Hematopoietic multipotent progenitor cell treated with erythropoietin and hydrocortisone succinate and interleukin-3 and kit ligand, for 4 days (in vitro differentiated cells): Measurements from ENCODE around the gene PTPRM.

Source experiments
- DNase-seq: peaks from one replicate; pipeline ENCODE4 v3.0.0-alpha.2; 2015

The PTPRM gene

DNA sequence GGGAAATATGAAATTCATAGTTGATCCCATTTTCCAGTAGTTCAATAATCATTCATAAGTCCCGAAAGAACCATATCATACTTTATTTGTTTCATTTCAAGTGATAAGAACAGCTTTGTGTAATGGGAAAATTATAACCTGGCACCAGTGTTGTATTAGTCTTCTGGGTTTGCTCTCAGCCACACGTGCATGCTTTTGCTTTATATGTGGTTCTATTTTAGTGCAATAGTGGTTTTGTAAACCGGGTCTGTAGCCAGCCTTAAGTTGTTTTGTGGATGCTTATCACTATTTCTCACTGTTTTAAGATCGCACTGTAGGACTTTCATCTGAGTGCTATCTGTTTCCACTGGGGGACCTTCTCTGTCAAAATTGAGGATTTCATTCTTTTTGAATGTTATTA, 203.8 kb downstream of the PTPRM start:
- DNase-seq: no peak

DNA sequence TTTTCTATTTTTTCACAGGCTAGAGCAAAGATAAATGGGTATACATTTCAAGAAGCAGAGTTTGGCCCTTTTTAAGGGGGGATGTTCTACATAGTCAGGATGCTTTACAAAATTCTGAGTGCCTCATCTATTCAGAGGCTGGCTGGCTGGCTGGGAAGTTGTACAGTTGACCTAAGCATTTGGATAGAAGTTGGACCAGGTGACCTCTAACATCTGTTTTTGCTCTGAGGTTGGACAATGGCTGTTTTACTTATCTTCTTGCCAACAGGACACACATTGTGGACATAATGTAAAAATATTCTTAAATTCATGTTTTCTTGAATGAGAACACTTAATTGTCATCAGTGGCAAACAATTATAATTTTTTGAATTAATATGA, 205.4 kb downstream of the PTPRM start:
- DNase-seq: no peak

- no peak for DNase-seq
Observed at GRCh38 chr18:7772951-7773350, 205.8 kb downstream of the PTPRM start.

DNA sequence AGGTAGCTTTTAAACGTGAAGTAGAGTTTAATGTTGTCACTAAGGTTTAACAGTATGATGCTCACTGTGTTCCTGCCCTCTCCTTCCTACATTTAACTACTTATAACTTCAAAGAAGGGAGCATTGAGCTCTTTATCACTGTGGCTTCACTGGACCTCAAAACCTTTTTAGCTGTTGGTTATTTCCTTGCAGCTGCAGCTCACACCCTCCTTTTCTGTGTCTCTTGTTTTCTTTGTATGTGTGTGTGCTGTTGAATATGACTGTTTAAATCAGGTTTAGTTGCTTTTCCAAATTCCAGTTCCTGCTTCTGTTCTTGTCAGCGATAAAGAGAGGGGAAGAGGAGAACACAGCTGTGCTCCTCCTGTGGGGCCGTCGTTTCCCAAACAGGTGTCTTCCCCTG, 208.0 kb downstream of the PTPRM start:
- no peak for DNase-seq

DNA sequence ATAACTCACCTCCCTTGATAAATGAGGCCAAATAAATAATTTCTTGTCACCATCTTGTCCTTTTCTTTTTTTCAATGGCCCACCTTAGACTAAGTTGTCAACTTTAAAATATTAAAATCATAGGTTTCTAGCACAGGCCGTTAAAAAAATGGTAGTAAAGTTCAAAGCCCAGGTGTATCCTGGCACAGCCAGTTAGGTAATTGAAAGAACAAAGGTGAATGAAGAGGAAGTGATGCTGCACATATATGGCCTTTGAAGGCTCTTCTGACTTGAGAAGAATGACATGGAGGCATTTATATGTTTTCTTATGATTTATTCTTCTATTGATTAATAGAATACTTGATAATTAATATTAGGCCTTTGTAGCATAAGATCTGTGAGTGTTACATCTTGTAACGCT, 208.7 kb downstream of the PTPRM start:
- DNase-seq: no peak

GRCh38 chr18:7778181-7778580, 211.1 kb downstream of the PTPRM start:
- DNase-seq: peak; percentile 12

- no peak for DNase-seq
Observed at GRCh38 chr18:7779211-7779610, 212.1 kb downstream of the PTPRM start.

DNA sequence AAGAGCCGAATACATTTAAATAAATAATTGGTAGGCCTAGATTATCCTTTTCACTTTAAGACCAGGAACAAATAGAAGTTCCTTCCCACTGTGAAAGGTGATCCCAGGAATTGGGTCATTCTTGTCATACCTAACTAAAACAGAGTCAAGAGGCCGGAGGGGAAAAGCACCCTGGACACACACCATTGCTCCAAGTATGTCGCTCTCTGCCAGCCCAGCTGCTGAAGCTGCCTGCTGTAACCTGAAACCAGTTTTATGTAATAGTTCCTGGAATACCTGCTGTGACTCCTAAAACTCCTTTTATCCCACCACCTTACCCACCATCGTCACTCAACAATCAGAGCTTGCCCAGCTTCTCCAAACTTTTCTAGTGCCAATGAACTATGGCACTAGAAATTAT, 217.1 kb downstream of the PTPRM start:
- DNase-seq: no peak

DNA sequence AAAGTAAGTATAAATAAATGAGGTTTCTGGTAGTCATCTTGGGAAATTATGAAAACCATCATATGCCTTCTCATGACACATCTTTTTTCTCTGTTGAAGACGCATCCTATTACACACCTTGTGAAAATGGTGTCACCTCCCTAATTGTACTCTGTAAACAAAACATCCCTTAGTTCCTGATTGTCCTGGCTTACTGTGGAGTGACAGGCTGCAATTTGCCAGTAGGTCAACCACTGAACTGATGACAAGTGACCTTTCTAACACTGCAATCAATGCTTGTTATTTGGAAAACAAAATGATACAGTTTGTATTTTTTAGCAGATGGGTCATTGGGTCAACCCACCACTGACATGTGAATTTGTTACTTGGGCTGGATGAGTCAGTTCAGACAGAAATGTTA, 219.5 kb downstream of the PTPRM start:
- no peak for DNase-seq

GRCh38 chr18:7787339-7787738, 220.2 kb downstream of the PTPRM start:
- no peak for DNase-seq

- DNase-seq: peak; percentile 46
Observed at GRCh38 chr18:7789856-7790552, 222.9 kb downstream of the PTPRM start.

DNA sequence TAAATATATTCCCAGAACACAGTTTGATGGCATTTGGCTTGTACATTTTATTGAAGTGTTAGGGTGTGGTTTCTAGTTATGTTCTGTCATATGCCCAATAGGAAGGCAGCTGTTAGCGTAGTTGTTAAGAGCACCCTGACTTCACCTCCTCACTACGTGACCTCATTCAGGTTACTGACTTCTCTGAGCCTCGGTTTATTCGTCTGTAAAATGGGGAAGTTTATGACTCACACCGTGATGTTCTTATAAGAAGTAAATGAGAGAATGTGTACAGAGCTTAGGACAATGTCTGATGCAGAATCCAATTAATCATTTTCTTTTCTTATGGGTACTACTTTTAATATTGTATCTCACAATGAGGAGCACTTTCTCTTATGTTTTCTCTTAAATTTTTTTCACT, 226.0 kb downstream of the PTPRM start:
- no peak for DNase-seq

GRCh38 chr18:7803956-7804469, 236.9 kb downstream of the PTPRM start:
- DNase-seq: no peak

DNA sequence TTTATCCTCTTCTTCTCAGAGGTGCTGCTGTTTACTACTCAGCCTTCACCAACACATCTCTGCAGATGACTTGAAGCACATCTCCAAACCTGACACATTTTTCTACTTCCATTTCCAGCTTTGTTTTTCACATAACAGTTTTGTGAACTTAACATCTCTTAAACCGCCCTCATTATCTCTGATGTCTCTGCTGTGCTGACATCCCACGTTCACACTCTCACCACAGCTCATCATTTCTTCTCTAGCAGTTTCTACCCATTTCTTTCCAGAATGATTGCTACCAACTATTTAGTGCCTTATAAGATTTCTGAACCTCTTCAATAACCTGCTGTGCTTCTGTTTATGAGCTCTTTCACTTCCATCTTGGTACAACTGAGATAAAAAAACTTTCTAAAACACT, 238.0 kb downstream of the PTPRM start:
- DNase-seq: no peak

DNA sequence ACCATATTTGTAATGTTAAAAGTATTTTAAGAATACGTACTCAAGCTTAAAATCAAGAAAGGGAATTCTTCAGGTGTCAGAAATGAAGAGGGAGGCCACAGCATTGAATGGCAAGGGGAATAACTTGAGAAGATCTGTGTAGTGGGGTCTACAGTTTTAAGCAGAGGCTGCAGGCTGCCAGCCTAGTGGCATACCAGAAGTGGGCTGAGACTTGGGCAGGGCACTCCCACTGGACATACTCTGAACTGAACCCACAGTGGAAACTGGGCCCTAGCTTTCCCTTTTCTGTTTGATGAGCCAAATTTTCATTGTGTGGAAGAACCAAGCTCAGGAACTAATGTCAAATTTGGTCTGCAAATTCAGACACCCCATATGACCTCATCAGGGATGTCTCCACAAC, 238.8 kb downstream of the PTPRM start:
- no peak for DNase-seq

GRCh38 chr18:7807936-7808453, 240.9 kb downstream of the PTPRM start:
- DNase-seq: no peak

DNA sequence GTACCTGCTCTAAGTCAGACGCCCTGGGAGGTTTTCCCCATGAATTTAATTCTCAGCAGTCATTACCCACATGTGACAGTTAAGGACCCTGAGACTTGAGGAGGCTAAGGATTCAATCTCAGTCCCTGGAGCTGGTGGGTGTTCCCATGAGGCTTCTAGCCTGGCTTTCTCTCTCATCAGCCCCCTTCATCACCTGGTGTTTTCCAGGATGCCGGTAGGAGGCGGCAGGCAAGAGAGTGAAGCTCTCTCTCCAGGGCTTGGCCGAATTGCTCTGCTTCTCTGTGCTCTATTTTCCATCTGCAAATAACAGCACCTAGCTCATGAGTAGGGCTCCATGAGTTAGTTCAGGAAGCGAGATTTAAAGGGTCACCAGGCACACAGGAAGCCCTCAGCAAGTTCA, 241.9 kb downstream of the PTPRM start:
- no peak for DNase-seq

DNA sequence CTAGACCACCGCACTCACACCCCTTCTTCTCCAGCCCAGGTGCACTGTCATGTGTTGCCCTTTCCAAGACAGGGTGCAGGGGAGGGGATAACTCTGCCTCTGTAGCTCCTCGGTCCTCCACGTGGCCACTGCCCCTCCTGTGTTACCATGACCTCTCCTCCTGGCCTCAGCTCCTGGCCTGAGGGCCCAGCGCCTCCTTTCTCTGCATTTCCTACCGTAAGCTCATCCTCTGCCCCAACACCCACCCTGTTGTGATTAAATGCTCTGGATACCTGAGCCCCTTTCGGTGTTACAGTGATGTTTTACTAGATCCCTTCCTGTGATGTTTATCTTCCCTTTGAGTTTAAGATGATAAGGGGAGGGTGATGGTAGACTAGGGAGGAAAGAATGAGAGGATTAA, 242.3 kb downstream of the PTPRM start:
- DNase-seq: no peak

GRCh38 chr18:7809978-7810377, 242.9 kb downstream of the PTPRM start:
- no peak for DNase-seq

- DNase-seq: no peak
Observed at GRCh38 chr18:7812431-7813063, 245.4 kb downstream of the PTPRM start.

- DNase-seq: no peak
Observed at GRCh38 chr18:7813131-7813530, 246.0 kb downstream of the PTPRM start.

DNA sequence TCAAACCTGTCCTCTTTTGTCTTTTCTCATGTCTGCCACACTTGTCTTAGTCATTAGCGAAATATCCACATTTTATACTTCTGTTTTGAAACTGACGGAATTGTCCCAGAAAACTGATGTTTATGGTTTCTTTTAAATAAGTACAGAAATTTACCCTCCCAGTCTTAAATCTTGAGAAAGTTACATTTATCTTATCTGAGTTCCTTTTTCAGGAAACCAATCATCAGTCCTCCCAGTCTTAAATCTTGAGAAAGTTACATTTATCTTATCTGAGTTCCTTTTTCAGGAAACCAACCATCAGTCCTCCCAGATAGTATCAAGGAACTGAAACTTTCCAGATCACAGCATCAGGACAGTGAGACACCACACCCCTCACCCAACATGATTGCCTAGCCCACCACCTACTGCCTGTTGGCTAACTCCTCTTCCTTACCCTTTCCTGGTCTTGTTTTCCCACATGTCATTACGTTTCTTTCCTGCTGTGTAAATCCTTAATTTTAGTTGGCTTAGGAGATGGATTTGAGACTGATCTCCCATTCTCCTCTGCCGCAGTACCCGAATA, 247.7 kb downstream of the PTPRM start:
- DNase-seq: no peak

DNA sequence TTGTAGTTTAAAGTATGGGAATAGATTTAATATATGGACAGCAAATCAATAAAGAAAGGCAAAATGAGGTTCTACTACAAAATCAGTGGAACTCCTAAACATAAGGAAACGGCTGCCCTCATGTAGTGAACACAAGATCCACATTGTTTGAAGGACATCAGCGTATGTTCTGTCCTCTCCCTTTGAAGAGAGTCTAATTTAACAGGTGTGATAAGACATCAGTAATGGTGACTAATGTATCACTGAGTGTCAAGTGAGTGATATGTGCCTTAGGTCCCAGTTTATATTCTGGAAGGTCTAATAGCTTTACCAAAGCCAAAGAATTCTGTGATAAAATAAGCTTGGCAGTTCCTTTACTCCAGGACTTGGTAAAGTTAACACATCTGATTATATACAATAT, 248.7 kb downstream of the PTPRM start:
- DNase-seq: no peak

DNA sequence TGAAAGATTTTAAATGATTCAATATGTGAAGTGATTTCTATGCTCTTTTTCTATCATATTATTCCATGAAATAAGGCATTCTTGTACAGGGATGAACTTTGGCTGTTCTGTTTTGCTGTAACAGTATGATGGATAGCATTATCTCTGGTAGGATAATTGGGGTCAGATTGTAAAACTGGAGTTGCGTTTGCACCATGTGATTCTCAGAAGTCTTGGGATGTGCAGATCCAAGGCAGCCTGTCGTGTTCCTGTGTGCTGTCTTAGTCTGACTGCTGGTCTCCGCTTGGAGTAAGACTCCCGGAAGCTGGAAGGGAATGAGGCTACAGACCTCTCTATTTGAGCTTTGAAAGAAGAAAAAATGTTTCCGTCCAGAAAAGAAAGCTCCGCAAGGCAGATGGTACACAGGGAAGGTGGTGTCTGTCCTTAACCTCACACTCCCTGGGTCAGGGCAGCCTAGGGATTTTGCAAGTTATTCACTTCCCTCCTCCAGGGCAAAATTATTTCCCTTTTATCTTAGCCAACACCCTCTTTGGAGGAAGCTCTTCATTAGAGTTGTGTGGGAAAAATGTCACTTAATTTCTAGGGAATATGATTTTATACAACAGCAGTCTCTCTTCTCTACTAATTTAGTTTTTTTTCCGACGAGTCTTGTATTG, 250.6 kb downstream of the PTPRM start:
- DNase-seq: no peak
